GM04504 (cell line): ENCODE data around the gene IFI27L2.

Experiments used
- DNase-seq: peaks from one replicate; pipeline ENCODE4 v3.0.0-alpha.2; 2012; ENCODE audit warnings: low read depth

The IFI27L2 gene

DNA sequence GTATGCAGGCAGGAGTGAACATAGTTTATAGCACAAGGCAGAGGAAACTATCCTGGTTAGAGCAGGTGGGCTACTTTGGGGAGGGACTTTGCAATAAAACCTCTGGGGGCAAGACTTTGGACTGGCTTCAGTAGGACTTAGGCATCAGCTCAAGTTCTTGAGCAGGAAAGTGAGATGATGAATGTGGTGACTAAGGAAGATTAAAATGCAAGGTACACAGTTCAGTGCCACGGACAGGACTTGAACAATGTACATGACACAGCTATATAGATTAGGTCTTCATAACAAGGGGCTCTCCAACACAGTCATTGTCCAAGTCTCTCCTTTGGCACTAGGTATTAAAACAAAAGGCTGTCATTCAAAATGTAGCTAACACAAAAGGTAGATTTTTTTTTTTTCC is 23.3 kb upstream of the IFI27L2 start:
- DNase-seq, result no peak

DNA sequence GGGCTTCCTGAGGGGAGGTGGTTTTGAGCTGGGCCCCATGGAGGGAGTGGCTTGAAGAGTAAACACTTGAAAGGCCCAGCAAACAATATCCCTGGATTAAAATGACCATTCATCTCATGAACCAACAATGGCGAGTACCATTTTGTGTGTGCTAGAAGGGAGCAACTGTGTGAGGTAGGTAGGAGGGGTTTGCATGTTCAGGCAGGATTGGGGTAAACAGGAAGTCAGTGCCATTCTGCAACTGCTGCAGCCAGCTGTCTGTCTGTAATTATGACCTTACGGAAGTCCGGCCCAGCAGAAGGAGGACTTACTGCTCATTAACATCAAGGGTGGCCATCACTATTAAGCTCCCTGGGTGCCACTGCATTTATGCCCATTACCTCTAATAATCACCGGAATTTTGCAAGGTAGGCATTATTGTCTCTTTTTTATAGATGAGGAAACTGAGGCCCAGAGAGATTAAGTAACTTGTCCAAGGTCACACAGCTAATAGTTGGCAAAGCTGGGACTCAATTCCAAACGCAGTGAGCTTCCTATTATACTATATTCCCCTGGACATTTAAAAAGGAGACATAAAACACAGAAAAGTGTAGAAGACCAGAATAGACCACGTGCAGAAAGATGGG is 16.6 kb upstream of the IFI27L2 start:
- no peak for DNase-seq

DNA sequence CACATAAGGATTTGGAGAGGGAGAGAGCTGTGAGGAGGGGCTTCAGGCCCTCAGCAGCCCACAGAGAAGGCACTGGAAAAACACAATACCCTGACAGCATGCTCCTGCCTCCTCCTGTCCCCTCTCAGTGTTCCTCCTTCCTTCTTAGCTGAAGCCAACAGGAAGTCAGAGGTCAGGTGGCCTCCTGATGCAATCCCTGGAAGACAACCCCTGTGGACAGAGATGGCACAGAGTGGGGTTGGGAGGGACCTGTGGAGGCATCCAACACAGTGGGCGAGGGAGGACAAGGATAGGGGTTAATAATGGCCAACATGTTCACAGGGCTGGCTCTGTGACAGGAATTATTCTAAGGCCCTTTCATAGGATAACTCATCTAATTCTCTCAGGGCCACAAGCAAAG is 15.4 kb upstream of the IFI27L2 start:
- no peak for DNase-seq

DNA sequence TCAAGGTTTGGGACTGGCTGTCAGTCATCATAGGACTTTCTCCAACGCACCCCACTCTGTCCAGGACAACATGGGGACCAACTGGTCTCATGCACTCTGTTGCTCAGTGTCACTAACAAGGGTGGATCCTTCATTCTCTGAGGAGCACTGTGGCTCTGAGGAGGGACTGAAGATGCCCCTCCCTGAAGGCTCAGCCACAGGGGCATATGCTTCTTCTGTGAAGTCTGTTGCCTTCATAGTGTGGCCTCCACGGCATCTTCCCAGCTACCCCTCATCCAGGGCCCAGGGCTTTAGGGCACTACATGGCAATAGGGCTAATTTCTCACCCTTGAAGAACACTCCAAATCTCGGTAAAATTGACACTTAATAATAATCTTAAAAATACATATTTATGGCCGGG is 14.3 kb upstream of the IFI27L2 start:
- no peak for DNase-seq

DNA sequence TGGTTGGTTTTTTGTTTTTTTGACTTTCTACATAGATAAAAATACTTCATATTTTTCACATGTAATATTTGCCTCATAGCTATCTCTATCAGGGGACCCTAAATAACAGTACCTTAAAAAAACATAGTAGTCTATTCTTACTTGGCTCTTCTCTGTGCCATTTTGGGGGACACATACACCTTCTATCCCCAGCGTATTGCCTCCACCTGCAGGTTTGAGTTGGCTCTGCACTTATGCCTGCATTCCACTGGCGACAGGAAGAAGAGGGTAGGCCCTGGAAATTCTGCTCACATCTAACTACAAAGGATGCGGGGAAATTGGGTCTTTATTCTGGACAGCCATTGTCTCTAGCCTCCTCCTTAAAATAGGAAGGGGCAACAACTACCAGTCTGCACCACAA is 13.8 kb upstream of the IFI27L2 start:
- no peak for DNase-seq

DNA sequence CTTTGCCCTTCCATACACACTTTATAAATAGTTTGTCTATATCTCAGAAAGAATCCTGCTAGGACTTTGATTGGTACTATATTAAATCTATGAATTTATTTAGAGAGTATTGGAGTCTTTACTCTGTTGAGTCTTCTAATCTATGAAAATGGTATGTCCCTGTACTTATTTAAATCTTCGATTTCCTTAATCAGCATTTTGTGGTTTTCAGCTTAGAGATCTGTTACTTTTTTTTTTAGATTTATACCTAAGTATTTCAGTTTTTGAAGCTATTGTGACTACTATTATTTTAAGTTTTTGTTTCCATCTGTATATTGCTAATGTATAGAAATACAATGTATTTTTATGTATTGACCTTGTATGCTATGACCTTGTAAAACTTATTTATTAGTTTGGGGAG is 13.4 kb upstream of the IFI27L2 start:
- DNase-seq, result no peak

DNA sequence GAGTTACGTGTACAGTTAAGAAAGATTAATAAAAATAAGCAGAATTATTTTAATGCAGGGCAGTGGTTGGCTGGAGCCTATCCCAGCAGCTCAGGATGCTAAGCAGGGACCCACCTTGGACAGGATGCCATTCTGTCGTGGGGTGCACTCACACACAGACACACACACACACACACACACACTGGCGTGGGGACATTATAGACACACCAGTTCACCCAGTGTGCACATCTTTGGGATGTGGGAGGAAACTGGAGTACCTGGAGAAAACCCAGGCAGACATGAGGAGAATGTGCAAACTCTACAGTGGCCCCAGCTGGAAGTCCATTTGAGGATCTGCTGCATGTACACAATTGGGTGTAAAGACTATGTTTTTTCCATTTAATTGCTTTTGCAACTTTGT is 12.8 kb upstream of the IFI27L2 start:
- DNase-seq, result no peak

DNA sequence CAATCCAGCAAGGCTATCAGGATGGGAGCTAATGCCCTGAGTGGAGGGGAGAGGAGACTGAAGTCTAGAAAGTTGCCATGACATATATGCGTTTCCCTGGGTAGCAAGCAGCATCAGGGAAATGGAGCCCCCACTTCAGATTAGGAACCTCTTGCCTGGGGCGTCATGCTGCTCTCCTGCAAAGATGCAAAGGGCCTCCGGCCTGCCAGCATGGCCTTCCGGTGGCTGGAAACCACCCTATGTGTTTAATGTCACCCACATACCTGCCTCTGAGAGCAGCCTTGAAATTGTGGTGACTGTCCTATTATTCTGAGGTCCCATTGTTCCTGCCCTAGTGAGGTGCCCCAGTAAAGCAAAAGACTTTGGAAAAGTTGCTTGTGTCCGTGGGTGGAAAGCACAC is 10.0 kb upstream of the IFI27L2 start:
- no peak for DNase-seq

DNA sequence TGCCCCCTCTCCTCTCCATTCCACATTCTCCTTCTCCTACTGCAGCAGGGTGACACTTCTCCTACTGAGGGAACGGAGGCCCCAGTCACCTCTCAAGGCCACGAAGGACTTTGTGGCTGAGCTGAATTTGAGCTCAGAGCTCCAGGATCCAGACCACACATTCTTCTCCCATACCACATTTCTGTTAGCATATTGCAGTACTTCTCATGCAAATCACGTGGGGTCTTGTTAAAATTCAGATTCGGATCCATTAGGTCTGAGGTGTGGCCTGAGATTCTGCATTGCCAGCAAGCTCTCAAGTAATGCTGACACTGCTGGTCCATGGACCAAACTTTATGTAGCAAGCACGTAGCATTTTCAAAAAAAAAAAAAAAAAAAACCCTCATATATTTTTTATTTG is 9.6 kb upstream of the IFI27L2 start:
- DNase-seq, result no peak

DNA sequence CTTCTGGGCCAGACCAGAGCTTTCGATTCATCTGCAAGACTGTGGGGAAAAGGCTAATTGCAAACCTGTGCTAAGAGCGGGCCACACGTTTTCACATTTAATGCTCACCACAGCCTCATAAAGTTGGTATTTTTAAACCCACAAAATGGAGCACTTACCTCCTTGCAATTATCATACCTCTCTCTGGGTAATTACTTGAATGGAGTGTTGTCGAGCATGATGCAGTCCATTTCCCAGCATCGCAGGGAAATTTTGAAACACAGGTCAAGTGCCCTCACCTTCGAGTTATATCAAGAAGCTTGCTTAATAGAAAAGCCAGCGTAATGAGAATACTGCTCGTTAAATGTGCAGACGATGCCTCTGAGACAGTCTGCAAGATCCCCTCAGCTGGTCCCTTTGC is 8.8 kb upstream of the IFI27L2 start:
- no peak for DNase-seq

DNA sequence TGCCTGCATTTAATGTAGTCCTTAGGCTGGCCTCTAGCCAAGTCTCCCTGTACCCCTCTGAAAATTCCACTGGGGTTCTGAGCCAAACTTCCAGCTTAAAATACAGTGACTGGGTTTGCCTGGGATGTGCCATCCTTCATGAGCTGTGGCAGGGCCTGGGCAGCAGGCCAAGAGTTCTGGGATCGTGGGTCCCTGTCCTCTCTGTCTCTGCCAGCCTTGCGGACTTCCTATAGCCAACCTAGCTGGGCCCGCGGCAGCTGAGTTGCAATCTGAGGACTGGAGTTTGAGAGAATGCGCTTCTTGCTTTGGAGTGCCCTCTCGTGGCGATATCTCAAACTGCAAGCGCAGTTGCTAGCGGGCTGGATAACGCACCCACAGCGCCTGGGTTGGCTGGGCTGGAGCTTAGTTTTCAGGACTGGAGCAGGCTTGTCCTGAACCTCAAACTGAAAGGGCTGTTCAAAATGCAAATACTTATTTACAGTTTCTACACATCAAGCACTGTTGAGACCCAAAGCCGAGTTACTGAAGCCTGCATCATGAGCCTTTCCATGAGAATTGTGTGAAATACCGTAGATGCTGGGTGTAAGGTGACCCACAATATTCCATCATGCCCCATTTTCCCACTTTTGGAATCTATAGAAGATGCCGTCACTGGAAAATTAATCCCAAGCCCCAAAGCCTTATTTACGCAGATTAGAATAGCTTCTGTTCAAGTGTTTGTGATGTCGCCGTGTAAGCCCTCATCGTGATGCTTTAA is 7.3 kb upstream of the IFI27L2 start:
- peak; percentile 64 for DNase-seq

DNA sequence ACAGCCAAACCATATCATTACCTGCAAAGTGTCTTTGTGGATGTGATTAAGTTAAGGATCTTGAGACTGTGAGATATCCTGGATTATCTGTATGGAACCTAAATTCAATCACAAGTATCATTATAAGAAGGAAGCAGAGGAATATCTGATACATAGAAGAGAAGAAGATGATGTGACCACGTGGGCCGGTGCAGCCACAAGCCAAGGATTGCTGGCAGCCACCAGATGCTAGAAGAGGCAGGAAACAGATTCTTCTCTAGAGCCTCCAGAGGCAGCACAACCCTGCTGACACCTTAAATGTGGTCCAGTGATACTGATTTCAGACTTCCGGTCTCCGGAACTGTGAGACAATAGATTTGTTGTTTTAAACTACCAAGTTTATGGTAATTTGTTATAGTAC is 6.1 kb upstream of the IFI27L2 start:
- no peak for DNase-seq

DNA sequence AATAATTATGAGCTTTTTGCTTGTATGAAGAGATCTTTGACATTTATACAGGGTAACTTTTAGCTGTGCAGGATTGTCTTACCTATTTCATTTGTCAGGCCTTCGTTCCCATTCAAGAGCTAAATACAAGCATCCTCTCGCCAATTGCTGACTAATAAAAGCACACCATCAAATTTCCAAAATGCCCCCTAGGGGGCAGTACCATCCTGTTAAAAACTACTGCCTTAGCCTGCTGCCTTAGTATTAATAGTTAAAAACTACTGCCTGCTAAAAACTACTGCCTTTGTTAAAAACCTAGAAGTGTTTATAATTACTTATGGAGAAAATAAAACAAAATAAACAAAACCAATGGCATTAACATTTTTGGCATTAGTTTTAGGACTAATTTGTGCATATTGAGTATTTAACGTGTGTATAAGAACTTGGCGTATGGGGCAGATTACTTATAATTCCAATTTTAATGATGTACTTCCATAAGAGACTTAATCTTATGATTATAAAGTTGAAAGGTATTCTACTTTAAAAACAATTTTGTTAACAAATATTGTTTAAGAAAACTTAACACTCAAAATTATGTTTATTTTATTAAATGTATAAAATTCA is 3.0 kb upstream of the IFI27L2 start:
- peak; percentile 32 for DNase-seq

DNA sequence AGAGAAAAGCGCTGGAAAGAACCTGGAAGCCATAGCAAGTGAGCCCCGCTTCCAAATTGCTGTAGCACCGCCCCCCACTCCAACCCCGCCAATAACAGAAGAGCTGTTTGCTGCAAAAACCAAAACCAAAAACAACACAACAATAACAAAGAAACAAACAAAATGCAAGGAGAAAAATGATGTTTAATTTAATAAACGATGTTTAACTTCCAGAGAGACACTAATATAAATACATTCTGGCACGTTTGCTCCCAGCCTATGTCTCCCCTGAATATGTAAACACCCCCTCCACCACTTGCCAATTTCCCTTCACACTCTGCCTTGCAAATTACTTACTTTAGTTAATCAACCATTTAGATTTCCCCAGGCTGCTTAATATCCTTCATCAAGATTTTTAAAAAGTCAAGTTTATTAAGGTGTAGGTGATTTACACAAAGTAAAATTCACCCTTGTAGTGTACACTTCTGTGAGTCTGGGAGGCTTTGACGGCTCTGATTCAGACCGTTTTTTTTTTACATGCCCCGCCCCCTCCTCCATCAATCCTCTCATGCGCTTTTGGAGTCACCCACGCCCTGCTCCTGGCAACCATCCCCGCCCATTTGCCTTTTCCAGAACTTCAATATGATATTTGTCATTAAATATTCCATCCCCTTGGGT is 482 bp upstream of the IFI27L2 start:
- no peak for DNase-seq

DNA sequence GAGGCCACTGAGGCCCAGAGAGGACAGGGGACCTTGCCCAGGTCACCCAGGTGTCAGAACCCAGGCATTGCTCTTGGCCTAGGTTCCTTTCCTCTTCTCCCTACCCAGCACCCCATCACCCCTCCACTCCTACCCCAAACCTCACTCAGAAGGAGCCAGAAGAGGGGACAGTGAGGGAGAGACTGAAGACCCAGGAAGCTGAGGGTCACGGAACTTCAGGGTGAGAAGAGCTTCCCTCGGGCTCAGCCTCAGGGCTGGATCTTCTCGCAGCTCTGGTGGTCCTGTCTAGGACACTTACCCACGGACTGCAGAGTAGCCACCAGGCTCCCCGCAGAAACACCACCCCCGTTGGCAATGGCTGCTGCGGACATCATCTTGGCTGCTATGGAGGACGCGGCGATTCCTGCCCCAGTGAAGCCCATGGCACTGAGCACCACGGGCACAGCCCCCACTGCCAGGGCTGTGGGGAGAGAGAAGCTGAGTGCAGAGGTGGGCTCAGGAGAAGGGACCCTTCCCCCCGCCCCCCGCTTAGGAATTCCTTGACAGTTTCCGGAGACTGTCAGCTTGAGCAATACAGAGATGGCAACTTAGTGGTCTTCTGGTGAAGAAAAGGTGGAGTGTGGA is 1.1 kb downstream of the IFI27L2 start:
- no peak for DNase-seq

DNA sequence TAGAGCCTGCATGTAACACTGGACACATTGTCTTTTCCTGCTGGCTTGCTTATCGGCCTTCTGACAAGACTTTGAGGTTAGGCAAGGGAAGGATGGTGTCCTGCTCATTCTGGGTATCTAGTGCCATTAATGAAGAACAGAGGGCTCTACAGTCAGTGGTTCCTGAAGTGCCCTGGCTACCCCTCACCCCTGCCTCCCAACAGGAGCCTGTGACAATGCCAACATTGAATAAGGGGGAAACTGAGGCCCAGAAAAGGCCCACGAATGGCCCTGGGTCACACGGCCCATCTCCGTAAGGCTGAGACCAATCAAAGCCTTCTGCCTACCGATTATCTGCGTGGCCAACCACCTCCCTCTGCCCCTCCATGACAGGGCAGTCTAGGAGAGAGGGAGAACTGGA is 2.1 kb downstream of the IFI27L2 start:
- DNase-seq, result no peak

DNA sequence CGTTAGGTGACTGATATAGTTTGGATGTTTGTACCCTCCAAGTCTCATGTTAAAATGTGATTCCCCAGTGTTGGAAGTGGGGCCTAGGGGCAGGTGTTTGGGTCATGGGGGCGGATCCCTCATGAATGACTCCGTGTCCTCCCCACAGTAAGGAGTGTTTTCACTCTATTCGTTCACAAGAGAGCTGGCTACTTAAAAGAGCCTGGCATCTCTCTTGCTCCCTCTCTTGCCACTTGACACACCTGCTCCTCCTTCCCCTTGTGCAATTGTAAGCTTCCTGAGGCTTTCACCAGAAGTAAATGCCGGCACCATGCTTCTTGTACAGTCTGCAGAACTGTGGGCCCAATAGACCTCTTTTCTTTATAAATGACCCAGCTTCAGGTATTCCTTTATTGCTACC is 2.6 kb downstream of the IFI27L2 start:
- no peak for DNase-seq

DNA sequence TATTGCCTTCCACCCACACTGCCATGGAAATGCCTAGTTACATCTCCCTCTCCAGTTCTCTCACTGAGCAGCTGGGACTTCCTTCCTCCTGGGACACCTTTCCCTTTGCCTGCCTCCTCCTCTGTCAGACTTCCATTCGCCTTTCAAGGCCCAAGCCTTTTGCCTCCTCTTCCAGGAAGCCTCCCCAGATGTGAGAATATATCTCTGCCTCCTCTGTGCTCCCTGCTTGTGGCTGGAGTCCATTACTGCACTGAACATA is 3.1 kb downstream of the IFI27L2 start:
- DNase-seq, result no peak

DNA sequence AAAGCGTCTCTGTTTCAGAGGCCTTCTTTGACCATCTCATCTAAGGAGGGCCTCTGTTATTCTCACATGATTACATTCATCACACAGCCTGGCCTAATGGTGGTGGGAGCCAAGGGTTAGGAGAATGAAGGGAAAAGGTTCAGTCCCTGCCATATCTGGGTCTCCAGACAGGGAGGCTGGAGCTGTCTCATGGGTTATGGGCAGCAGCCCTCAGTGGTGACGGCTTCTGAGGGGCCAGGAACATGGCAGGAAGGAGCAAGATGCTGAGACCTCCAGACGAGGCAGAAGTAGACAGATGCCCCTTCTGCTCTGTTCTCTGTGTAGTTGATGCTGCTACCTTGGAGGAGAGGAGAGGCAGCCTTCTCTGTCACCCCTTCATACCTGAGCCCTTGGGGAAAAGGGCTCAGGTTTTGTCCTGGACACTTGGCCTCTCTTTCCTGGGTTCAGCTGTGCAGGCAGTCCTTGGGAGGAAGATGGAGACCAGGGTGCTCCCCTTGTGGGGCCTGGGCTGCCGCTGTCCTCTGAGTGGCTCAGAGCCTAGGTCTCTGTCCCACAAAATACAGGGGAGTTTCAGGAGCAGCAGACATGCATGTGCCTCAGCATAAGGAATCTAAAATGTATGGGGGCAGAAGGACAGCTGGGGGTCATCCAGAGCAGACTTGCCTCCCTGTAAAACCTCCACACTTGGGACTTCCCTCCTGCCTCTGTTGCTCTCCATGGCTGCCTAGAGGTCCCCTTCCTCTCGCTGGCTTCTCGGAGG is 3.6 kb downstream of the IFI27L2 start:
- no peak for DNase-seq

DNA sequence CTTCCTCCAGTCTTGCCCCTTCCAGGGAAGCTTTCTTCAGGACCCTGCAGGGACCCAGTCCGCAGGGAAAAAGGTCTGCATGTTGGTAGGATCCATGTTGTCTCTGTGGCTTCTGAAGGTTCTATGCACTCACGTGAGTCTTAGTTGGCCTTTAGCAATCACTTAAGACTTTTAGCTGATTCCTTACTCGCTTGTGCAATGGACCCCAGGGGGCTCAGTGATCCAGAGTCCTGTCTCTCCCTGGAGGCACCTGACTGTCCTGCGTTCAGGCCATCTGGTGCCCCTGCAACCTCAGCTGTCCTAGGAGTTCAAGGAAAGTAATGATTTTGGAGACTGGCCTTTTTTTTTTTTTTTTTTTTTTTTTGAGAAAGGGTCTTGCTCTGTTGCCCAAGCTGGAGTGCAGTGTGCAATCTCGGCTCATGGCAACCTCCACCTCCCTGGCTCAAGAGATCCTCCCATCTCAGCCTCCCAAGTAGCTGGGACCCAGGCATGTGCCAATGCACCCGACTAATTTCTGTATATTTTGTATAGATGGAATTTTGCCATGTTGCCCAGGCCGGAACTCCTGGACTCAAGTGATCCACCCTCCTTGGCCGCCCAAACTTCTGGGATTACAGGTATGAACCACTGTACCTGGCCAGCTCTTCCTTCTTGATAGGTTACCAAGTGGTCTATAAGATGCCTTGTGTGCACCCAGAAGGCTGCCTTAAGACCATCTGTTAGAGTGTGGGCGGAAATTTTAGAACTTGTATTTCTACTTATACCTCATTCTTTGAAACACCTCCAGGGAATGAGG is 4.6 kb downstream of the IFI27L2 start:
- DNase-seq, result no peak

DNA sequence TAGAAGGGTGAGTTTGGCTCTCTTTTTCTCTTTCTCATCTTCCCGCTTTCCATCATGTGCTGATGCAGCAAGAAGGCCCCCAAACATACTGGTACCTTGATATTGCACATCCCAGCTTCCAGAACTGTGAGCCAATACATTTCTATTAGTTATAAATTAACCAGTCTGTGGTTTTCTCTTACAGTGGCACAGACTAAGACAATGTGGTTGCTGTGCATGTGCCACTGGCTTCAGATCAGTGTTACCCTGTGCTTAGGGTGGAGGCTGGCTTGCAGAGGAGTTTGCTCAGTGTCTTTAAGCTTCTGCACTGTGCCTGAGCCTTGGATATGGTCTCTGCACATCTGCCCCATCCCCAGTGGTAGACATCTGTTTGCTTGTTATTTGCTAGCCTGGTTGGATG is 5.5 kb downstream of the IFI27L2 start:
- no peak for DNase-seq
